Smooth muscle cell (in vitro differentiated cells): ENCODE data around the gene OCA2. TPM values are rescaled to one million over a fixed set of nuclear protein-coding genes. Genes with fewer than 3 reads are reported as not detected.

Experiments used
- DNase-seq: peaks from one replicate; lab custom pipeline; 2025; ENCODE audit not compliant: unreplicated experiment; lab: John Stamatoyannopoulos, UW
- H2AFZ ChIP-seq: fragments of 200-600 bp; sonication (generic); 2 replicates; pipeline ENCODE4 v1.6.0; 2016; ENCODE audit warnings: antibody characterized with exemption, low read depth, mild to moderate bottlenecking
- H3F3A ChIP-seq: fragments of 200-600 bp; sonication (generic); 2 replicates; pipeline ENCODE4 v1.6.0; 2017; ENCODE audit warnings: antibody characterized with exemption, low read depth
- H3K27ac ChIP-seq: fragments of 200-600 bp; sonication (generic); 2 replicates; pipeline ENCODE4 v1.5.1; 2016; ENCODE audit warnings: low read depth, mild to moderate bottlenecking
- H3K27me3 ChIP-seq: fragments of 200-600 bp; sonication (generic); 2 replicates; pipeline ENCODE4 v1.6.1; 2016; ENCODE audit warnings: low read depth, mild to moderate bottlenecking
- H3K36me3 ChIP-seq: fragments of 200-600 bp; sonication (generic); 2 replicates; pipeline ENCODE4 v1.5.1; 2016; ENCODE audit warnings: low read depth
- H3K4me1 ChIP-seq: fragments of 200-600 bp; sonication (generic); 2 replicates; pipeline ENCODE4 v1.5.1; 2016; ENCODE audit warnings: low read depth
- H3K4me2 ChIP-seq: fragments of 200-600 bp; sonication (generic); 2 replicates; pipeline ENCODE4 v1.6.0; 2016; ENCODE audit warnings: mild to moderate bottlenecking
- H3K4me3 ChIP-seq: fragments of 200-600 bp; sonication (generic); 2 replicates; pipeline ENCODE4 v1.5.1; 2016; ENCODE audit warnings: mild to moderate bottlenecking
- H3K79me2 ChIP-seq: fragments of 200-600 bp; sonication (generic); 2 replicates; pipeline ENCODE4 v1.6.0; 2016; ENCODE audit warnings: low read depth, mild to moderate bottlenecking
- H3K9ac ChIP-seq: fragments of 200-600 bp; sonication (generic); 2 replicates; pipeline ENCODE4 v1.6.0; 2016; ENCODE audit warnings: low read depth
- H3K9me3 ChIP-seq: fragments of 200-600 bp; sonication (generic); replicated peaks from 2 replicates; pipeline ENCODE4 v1.5.1; 2016; ENCODE audit warnings: low read depth
- H4K20me1 ChIP-seq: fragments of 200-600 bp; sonication (generic); 2 replicates; pipeline ENCODE4 v1.6.0; 2016; ENCODE audit warnings: low read depth
- CTCF ChIP-seq: fragments of 200-600 bp; sonication (generic); IDR thresholded peaks from 2 replicates; pipeline ENCODE4 v1.5.1; 2017; ENCODE audit warnings: borderline replicate concordance, mild to moderate bottlenecking, antibody characterized with exemption; ENCODE audit not compliant: insufficient read depth, poor library complexity, severe bottlenecking
- WGBS: methylation state at CpG from one replicate; pipeline ENCODE4 v1.1.7; 2016; ENCODE audit warnings: low lambda C conversion rate; 5-methylcytosine and 5-hydroxymethylcytosine counted together
- polyA plus RNA-seq: library from polyadenylated mRNA; unstranded; fragments of >200 nt; fragmentation: Nextera tagmentation; extraction: Ambion mirVana; gene quantifications from 2 replicates; pipeline ENCODE4 v1.2.1, GENCODE V29; 2016
- total RNA-seq: library from RNA; depleted of rRNA; stranded (reverse); fragments of >200 nt; gene quantifications from 2 replicates; pipeline ENCODE4 v1.2.3, GENCODE V29; 2014

The OCA2 gene
- total and polyA plus RNA-seq, 2 experiments from 2014 or later: 0.16 TPM; not detected in 1

GRCh38 chr15:28078191-28078719 is 20.9 kb downstream of the OCA2 start:
- Histone ChIP-seq H3K9me3 (no peaks in the 10 kb centered on the region), H3K79me2 (no peaks in the 10 kb centered on the region), H4K20me1 (no peaks in the 10 kb centered on the region), H3K27me3 (no peaks in the 10 kb centered on the region), H2AFZ (no peak overlapping the region), H3K4me2 (no peak overlapping the region), H3K36me3 (no peaks in the 10 kb centered on the region), H3K4me3 (no peak overlapping the region), H3K9ac (no peak overlapping the region), H3K27ac (no peak overlapping the region), H3K4me1 (no peaks in the 10 kb centered on the region), H3F3A (no peaks in the 10 kb centered on the region)
- no peak for DNase-seq
- 80% methylated on average over 1 of the region's 1 CpG for WGBS
- TF ChIP-seq CTCF: no peak

GRCh38 chr15:28075573-28075972 is 23.5 kb downstream of the OCA2 start:
- H3K4me2 ChIP-seq: no peak overlapping the region
- no peaks in the 10 kb centered on the region for H3K27me3 ChIP-seq
- no peak overlapping the region for H3K4me3 ChIP-seq
- H3K4me1 ChIP-seq: no peaks in the 10 kb centered on the region
- H3K36me3 ChIP-seq: no peaks in the 10 kb centered on the region
- 78% methylated on average over 1 of the region's 1 CpG for WGBS
- H4K20me1 ChIP-seq: no peaks in the 10 kb centered on the region
- H3K27ac ChIP-seq: no peak overlapping the region
- H3F3A ChIP-seq: no peaks in the 10 kb centered on the region
- H3K9ac ChIP-seq: no peak overlapping the region
- H3K9me3 ChIP-seq: no peaks in the 10 kb centered on the region
- H2AFZ ChIP-seq: no peak overlapping the region
- no peak for TF ChIP-seq CTCF
- no peaks in the 10 kb centered on the region for H3K79me2 ChIP-seq
- no peak for DNase-seq

- 94% methylated on average over 1 of the region's 1 CpG for WGBS
- no peak for DNase-seq
- Histone ChIP-seq H4K20me1 (no peaks in the 10 kb centered on the region), H3K4me3 (no peak overlapping the region), H3K79me2 (no peaks in the 10 kb centered on the region), H3F3A (no peaks in the 10 kb centered on the region), H2AFZ (no peak overlapping the region), H3K27me3 (no peaks in the 10 kb centered on the region), H3K4me1 (no peaks in the 10 kb centered on the region), H3K9ac (no peak overlapping the region), H3K36me3 (no peaks in the 10 kb centered on the region), H3K4me2 (no peak overlapping the region), H3K9me3 (no peaks in the 10 kb centered on the region), H3K27ac (no peak overlapping the region)
- no peak for TF ChIP-seq CTCF
Observed at GRCh38 chr15:28068930-28069329, 30.2 kb downstream of the OCA2 start.

GRCh38 chr15:28066231-28066630 is 32.9 kb downstream of the OCA2 start:
- Histone ChIP-seq H3K36me3 (no peaks in the 10 kb centered on the region), H3K4me3 (no peak overlapping the region), H2AFZ (no peak overlapping the region), H4K20me1 (no peaks in the 10 kb centered on the region), H3F3A (no peaks in the 10 kb centered on the region), H3K9me3 (no peaks in the 10 kb centered on the region), H3K27ac (no peak overlapping the region), H3K4me1 (no peaks in the 10 kb centered on the region), H3K9ac (no peak overlapping the region), H3K79me2 (no peaks in the 10 kb centered on the region), H3K27me3 (no peaks in the 10 kb centered on the region), H3K4me2 (no peak overlapping the region)
- DNase-seq: no peak
- WGBS: 61% methylated on average over 3 of the region's 3 CpGs
- TF ChIP-seq CTCF: no peak
